PC-9 (cell line): ENCODE data around the gene APBA1. TPM values are rescaled to one million over a fixed set of nuclear protein-coding genes. Genes with fewer than 3 reads are reported as not detected.

Experiments used
- BruUV-seq: library from RNA; stranded (reverse); fragments of 400-500 nt; replicated peaks from 2 replicates; lab custom pipeline; 2021; lab: Mats Ljungman, UMichigan
- CTCF ChIA-PET: fragments of 300-600 bp; sonication (Branson Sonifier 250); formaldehyde crosslinking; loops from one replicate; lab custom pipeline; 2022; ENCODE audit warnings: antibody characterized with exemption; lab: Charles Lee
- POLR2A ChIA-PET: fragments of 300-600 bp; sonication (Branson Sonifier 250); formaldehyde crosslinking; loops from one replicate; lab custom pipeline; 2022; ENCODE audit warnings: antibody characterized with exemption; ENCODE audit not compliant: unreplicated experiment; lab: Charles Lee
- DNase-seq, 2 experiments: peaks; one replicate each; pipeline versions ENCODE4 v3.0.0 to v3.0.0-alpha.2; 2015 to 2022; ENCODE audit warnings: mixed read lengths in 1 of 2
- H2AFZ ChIP-seq: fragments of 200-600 bp; sonication (generic); 2 replicates; pipeline ENCODE4 v1.8.1; 2017; ENCODE audit warnings: antibody characterized with exemption
- H3F3A ChIP-seq: fragments of 200-600 bp; sonication (generic); 2 replicates; pipeline ENCODE4 v1.8.1; 2017; ENCODE audit warnings: antibody characterized with exemption, mild to moderate bottlenecking, low read depth; ENCODE audit not compliant: insufficient read depth
- H3K27ac ChIP-seq: fragments of 200-600 bp; sonication (generic); 2 replicates; pipeline ENCODE4 v1.6.1; 2016; ENCODE audit warnings: mixed run types
- H3K27me3 ChIP-seq: fragments of 200-600 bp; sonication (generic); 2 replicates; pipeline ENCODE4 v1.6.1; 2016; ENCODE audit warnings: low read depth, mixed run types; ENCODE audit not compliant: insufficient read depth
- H3K36me3 ChIP-seq: fragments of 200-600 bp; sonication (generic); 2 replicates; pipeline ENCODE4 v1.6.1; 2016; ENCODE audit warnings: low read depth, mixed run types
- H3K4me1 ChIP-seq: fragments of 200-600 bp; sonication (generic); replicated peaks from 2 replicates; pipeline ENCODE4 v1.6.1; 2016; ENCODE audit warnings: mixed run types; ENCODE audit not compliant: insufficient read depth
- H3K4me2 ChIP-seq: fragments of 200-600 bp; sonication (generic); 2 replicates; pipeline ENCODE4 v1.6.1; 2017; ENCODE audit warnings: mixed run types
- H3K4me3 ChIP-seq: fragments of 200-600 bp; sonication (generic); 2 replicates; pipeline ENCODE4 v1.6.1; 2016; ENCODE audit warnings: mixed run types
- H3K79me2 ChIP-seq: fragments of 200-600 bp; sonication (generic); 2 replicates; pipeline ENCODE4 v1.6.1; 2017; ENCODE audit warnings: low read depth, mixed run types
- H3K9me2 ChIP-seq: fragments of 200-600 bp; sonication (generic); 2 replicates; pipeline ENCODE4 v1.8.1; 2017; ENCODE audit warnings: mild to moderate bottlenecking; ENCODE audit not compliant: insufficient read depth
- H3K9me3 ChIP-seq: fragments of 200-600 bp; sonication (generic); 2 replicates; pipeline ENCODE4 v1.8.1; 2016; ENCODE audit warnings: low read depth; ENCODE audit not compliant: insufficient read depth
- H4K20me1 ChIP-seq: fragments of 200-600 bp; sonication (generic); 2 replicates; pipeline ENCODE4 v1.8.1; 2017; ENCODE audit not compliant: insufficient read depth
- CTCF ChIP-seq: fragments of 200-600 bp; sonication (generic); conservative IDR thresholded peaks from 2 replicates; pipeline ENCODE4 v1.6.1; 2017; ENCODE audit warnings: mixed run types, antibody characterized with exemption, mild to moderate bottlenecking, moderate library complexity
- EZH2 ChIP-seq: fragments of 200-600 bp; sonication (generic); IDR thresholded peaks from 2 replicates; pipeline ENCODE4 v1.8.0; 2017; ENCODE audit warnings: antibody characterized with exemption, low read depth
- intact Hi-C: fragments of 100-400 bp; cut with micrococcal nuclease; formaldehyde crosslinking; loops from one replicate; pipeline ENCODE4 v1.10.0; 2022; ENCODE audit not compliant: unreplicated experiment
- total RNA-seq: library from RNA; stranded (reverse); gene quantifications from 2 replicates; pipeline ENCODE4 v1.2.3, GENCODE V29; 2021

APBA1 gene
- total RNA-seq, 1 experiment from 2014 or later: 0.44 TPM

GRCh38 chr9:69657269-69657668 is 14.9 kb downstream of the APBA1 start:
- H3K27me3 ChIP-seq: no peaks in the 10 kb centered on the region
- no peaks in the 10 kb centered on the region for H4K20me1 ChIP-seq
- H3K4me3 ChIP-seq: no peak overlapping the region
- H3K27ac ChIP-seq: no peak overlapping the region
- CTCF ChIA-PET: interaction anchor here (0.6 kb wide), 1 partner anchor 75 kb away, joined by 3 read pairs; no protein-coding TSS in a partner anchor
- no peaks in the 10 kb centered on the region for H3K9me3 ChIP-seq
- BruUV-seq: no TSS peak
- no peaks in the 10 kb centered on the region for H3K4me1 ChIP-seq
- H3K9me2 ChIP-seq: no peaks in the 10 kb centered on the region
- H3F3A ChIP-seq: no peaks in the 10 kb centered on the region
- intact Hi-C loops: no loop called here
- no peaks in the 10 kb centered on the region for H3K36me3 ChIP-seq
- DNase-seq: no peak
- H2AFZ ChIP-seq: no peak overlapping the region
- H3K4me2 ChIP-seq: no peak overlapping the region
- TF ChIP-seq EZH2 (no peak), CTCF (no peak)
- no peaks in the 10 kb centered on the region for H3K79me2 ChIP-seq
- POLR2A ChIA-PET: no interaction called here

- Histone ChIP-seq H3K36me3 (no peaks in the 10 kb centered on the region), H3K27ac (no peak overlapping the region), H3K4me1 (no peaks in the 10 kb centered on the region), H3F3A (no peaks in the 10 kb centered on the region), H3K27me3 (no peaks in the 10 kb centered on the region), H3K9me2 (no peaks in the 10 kb centered on the region), H3K9me3 (no peaks in the 10 kb centered on the region), H3K4me2 (no peak overlapping the region), H2AFZ (no peak overlapping the region), H3K4me3 (no peak overlapping the region), H3K79me2 (no peaks in the 10 kb centered on the region), H4K20me1 (no peaks in the 10 kb centered on the region)
- intact Hi-C loops: no loop called here
- ChIA-PET CTCF (no interaction called here), POLR2A (no interaction called here)
- DNase-seq: no peak
- no TSS peak for BruUV-seq
- peak; percentile 37; the same call in 1 of the 2 replicates for TF ChIP-seq CTCF
- no peak for TF ChIP-seq EZH2
Observed at GRCh38 chr9:69655065-69655464, 17.1 kb downstream of the APBA1 start.

GRCh38 chr9:69653261-69653660 is 18.9 kb downstream of the APBA1 start:
- intact Hi-C loops: no loop called here
- BruUV-seq: no TSS peak

More at GRCh38 chr9:69653261-69653660, 18.9 kb downstream of the APBA1 start:
- H3K27me3 ChIP-seq: no peaks in the 10 kb centered on the region
- TF ChIP-seq CTCF (no peak), EZH2 (no peak)
- H3K4me1 ChIP-seq: no peaks in the 10 kb centered on the region
- H2AFZ ChIP-seq: no peak overlapping the region
- ChIA-PET CTCF (no interaction called here), POLR2A (no interaction called here)
- H3K27ac ChIP-seq: no peak overlapping the region
- H3K9me2 ChIP-seq: no peaks in the 10 kb centered on the region
- no peak overlapping the region for H3K4me2 ChIP-seq
- no peak for DNase-seq
- no peak overlapping the region for H3K4me3 ChIP-seq
- no peaks in the 10 kb centered on the region for H3K36me3 ChIP-seq
- H3K9me3 ChIP-seq: no peaks in the 10 kb centered on the region
- H4K20me1 ChIP-seq: no peaks in the 10 kb centered on the region
- H3K79me2 ChIP-seq: no peaks in the 10 kb centered on the region
- H3F3A ChIP-seq: no peaks in the 10 kb centered on the region
